Body of pancreas (tissue), 4 donors: ENCODE results near the gene IMPG2.

Source experiments
- CTCF ChIP-seq, 7 experiments: fragments of 450-650 bp in 4 of 7; fragments of 200-600 bp in 3 of 7; sonication (generic) in 3 of 7; IDR thresholded peaks; one replicate each; pipeline ENCODE4 v1.5.1; 2016 to 2019; ENCODE audit warnings: antibody characterized with exemption in 7 of 7
- POLR2A ChIP-seq, 3 donors: fragments of 450-650 bp; IDR thresholded peaks; one replicate each; pipeline ENCODE4 v1.6.1; 2016; ENCODE audit warnings: antibody characterized with exemption in 3 of 3, mild to moderate bottlenecking in 2 of 3

GRCh38 chr3:101223016-101223415, 97.4 kb downstream of the IMPG2 start:
- no peak for TF ChIP-seq CTCF (IDR thresholded peaks at IDR 0.05)
- TF ChIP-seq POLR2A (IDR thresholded peaks at IDR 0.05): no peak
